GM12878 (cell line): ENCODE measurements around the gene IPCEF1. TPM values are rescaled to one million over a fixed set of nuclear protein-coding genes. Genes with fewer than 3 reads are reported as not detected.
A peak's percentile ranks its signal among the peaks of the same experiment; 100 is the strongest.

Experiments
- ASH2L ChIP-seq: fragments of 300-600, 200-600 bp; sonication (generic); IDR thresholded peaks from 2 replicates; pipeline ENCODE4 v1.6.1; 2017; ENCODE audit warnings: low read depth, mild to moderate bottlenecking, borderline replicate concordance
- ATF7 ChIP-seq: fragments of 450-650 bp; IDR thresholded peaks from 2 replicates; pipeline ENCODE4 v1.6.1; 2016; ENCODE audit warnings: low read depth, mild to moderate bottlenecking
- BMI1 ChIP-seq: fragments of 450-650 bp; IDR thresholded peaks from 2 replicates; pipeline ENCODE4 v1.6.1; 2016; ENCODE audit warnings: mild to moderate bottlenecking, moderate library complexity, borderline replicate concordance
- CBFB ChIP-seq: IDR thresholded peaks from 2 replicates; pipeline ENCODE4 v1.6.1; 2016; ENCODE audit warnings: antibody characterized with exemption, low read depth
- CHD1 ChIP-seq: IDR thresholded peaks from 2 replicates; pipeline ENCODE4 v1.6.1; 2012; ENCODE audit warnings: low read depth, low read length, improper control_type of control experiment
- E2F4 ChIP-seq: IDR thresholded peaks from 2 replicates; pipeline ENCODE4 v1.6.1; 2012; ENCODE audit warnings: low read depth, low read length, improper control_type of control experiment
- ELK1 ChIP-seq: IDR thresholded peaks from 2 replicates; pipeline ENCODE4 v1.6.1; 2012; ENCODE audit warnings: low read depth, low read length, improper control_type of control experiment
- EZH2 ChIP-seq: IDR thresholded peaks from 2 replicates; pipeline ENCODE4 v1.6.1; 2012; ENCODE audit warnings: low read depth, mild to moderate bottlenecking, control low read depth, inconsistent platforms, low read length, borderline replicate concordance; ENCODE audit not compliant: control insufficient read depth
- GABPA ChIP-seq: IDR thresholded peaks from 2 replicates; pipeline ENCODE4 v1.6.1; 2014; ENCODE audit warnings: antibody characterized with exemption, low read depth, mild to moderate bottlenecking, inconsistent platforms
- IKZF1 ChIP-seq: fragments of 450-650 bp; conservative IDR thresholded peaks from 2 replicates; pipeline ENCODE4 v1.6.1; 2017; ENCODE audit warnings: antibody characterized with exemption, mild to moderate bottlenecking
- JUND ChIP-seq: IDR thresholded peaks from 2 replicates; pipeline ENCODE4 v1.6.1; 2012; ENCODE audit warnings: low read depth, mild to moderate bottlenecking, low read length, improper control_type of control experiment, moderate library complexity
- MEF2A ChIP-seq: IDR thresholded peaks from 2 replicates; pipeline ENCODE4 v1.6.1; 2011; ENCODE audit warnings: low read depth, mild to moderate bottlenecking, low read length, moderate library complexity; ENCODE audit not compliant: insufficient read depth
- NFYB ChIP-seq: IDR thresholded peaks from 2 replicates; pipeline ENCODE4 v1.6.1; 2011; ENCODE audit warnings: low read depth, mild to moderate bottlenecking, low read length, improper control_type of control experiment, moderate library complexity; ENCODE audit not compliant: insufficient read depth
- NR2C1 ChIP-seq: fragments of 450-650 bp; IDR thresholded peaks from 2 replicates; pipeline ENCODE4 v1.6.1; 2017; ENCODE audit warnings: antibody characterized with exemption, mild to moderate bottlenecking, moderate library complexity
- PBX3 ChIP-seq: IDR thresholded peaks from 2 replicates; pipeline ENCODE4 v1.6.1; 2011; ENCODE audit warnings: mild to moderate bottlenecking, low read depth, low read length, moderate library complexity; ENCODE audit not compliant: insufficient replicate concordance
- RB1 ChIP-seq: fragments of 450-650 bp; formaldehyde crosslinking; IDR thresholded peaks from 2 replicates; pipeline ENCODE4 v1.6.1; 2017; ENCODE audit warnings: mild to moderate bottlenecking, borderline replicate concordance
- REST ChIP-seq: IDR thresholded peaks from 2 replicates; pipeline ENCODE4 v1.6.1; 2012; ENCODE audit warnings: mild to moderate bottlenecking, low read depth, low read length
- SMC3 ChIP-seq: IDR thresholded peaks from 2 replicates; pipeline ENCODE4 v1.6.1; 2011; ENCODE audit warnings: low read length, improper control_type of control experiment, borderline replicate concordance
- USF2 ChIP-seq: IDR thresholded peaks from 2 replicates; pipeline ENCODE4 v1.6.1; 2011; ENCODE audit warnings: low read depth, low read length, improper control_type of control experiment, borderline replicate concordance
- ZNF207 ChIP-seq: fragments of 450-650 bp; IDR thresholded peaks from 2 replicates; pipeline ENCODE4 v1.6.1; 2014; ENCODE audit warnings: antibody characterized with exemption, mild to moderate bottlenecking, borderline replicate concordance
- ZNF274 ChIP-seq: IDR thresholded peaks from one replicate; pipeline ENCODE4 v1.8.0; 2011; ENCODE audit not compliant: insufficient read length, insufficient read depth
- ZSCAN29 ChIP-seq: fragments of 450-650 bp; IDR thresholded peaks from 2 replicates; pipeline ENCODE4 v1.6.1; 2017; ENCODE audit warnings: mild to moderate bottlenecking, moderate library complexity
- polyA plus RNA-seq, 11 experiments: library from polyadenylated mRNA; depleted of rRNA in 4 of 11; unstranded in 6 of 11; stranded (reverse) in 5 of 11; fragments of >200 nt; fragmentation: Nextera tagmentation in 4 of 11; fragmentation: Illumina TruSeq in 1 of 11; extraction: Ambion mirVana in 4 of 11; extraction: Trizol in 1 of 11; gene quantifications; 1 replicate in 1 of 11; 2 replicates in 10 of 11; pipeline versions ENCODE4 v1.2.1 to v1.2.3, GENCODE V29; 2011 to 2016; ENCODE audit warnings: inconsistent platforms in 2 of 11, missing spikeins in 2 of 11, low read depth in 1 of 11
- total RNA-seq, 4 experiments: library from RNA; depleted of rRNA in 3 of 4; stranded (reverse); fragments of >200 nt in 3 of 4; fragmentation: Illumina TruSeq in 1 of 4; extraction: Trizol in 1 of 4; gene quantifications; 2 replicates each; pipeline versions ENCODE4 v1.2.1 to v1.2.3, GENCODE V29; 2013 to 2021

Gene IPCEF1
- total and polyA plus RNA-seq, 10 of the 15 experiments (the other 5 are each of a cell fraction or from before 2014, with no cell fraction given): 1.3 to 137 (median 4.2) TPM

GRCh38 chr6:154301839-154302752, 54.5 kb downstream of the IPCEF1 start (continued):
- no peak for TF ChIP-seq ELK1
- TF ChIP-seq REST: no peak
- peak; percentile 77 for TF ChIP-seq ATF7
- TF ChIP-seq E2F4: no peak
- no peak for TF ChIP-seq RB1
- TF ChIP-seq ZSCAN29: no peak
- TF ChIP-seq PBX3: no peak
- no peak for TF ChIP-seq EZH2
- TF ChIP-seq MEF2A: peak; percentile 91
- peak; percentile 86 for TF ChIP-seq CBFB
- TF ChIP-seq SMC3: no peak; the same call in 1 of the 2 replicates
- TF ChIP-seq ZNF207: no peak
- no peak for TF ChIP-seq ASH2L
- no peak for TF ChIP-seq GABPA
- peak; percentile 76 for TF ChIP-seq BMI1
- no peak for TF ChIP-seq USF2
- no peak for TF ChIP-seq ZNF274
- no peak for TF ChIP-seq NR2C1
- TF ChIP-seq JUND: 0 out of 2 replicates have a peak, but pooled peaks have one; percentile 32
- TF ChIP-seq IKZF1: peak; percentile 95
- no peak for TF ChIP-seq NFYB
- no peak for TF ChIP-seq CHD1
